DLD1 (cell line): ENCODE results near the gene ASB1.

Experiments
- in situ Hi-C: cut with HindIII; loops from 2 replicates; pipeline ENCODE4 v1.10.0; 2017; ENCODE audit warnings: low sequenced_read_pairs

Gene ASB1

DNA sequence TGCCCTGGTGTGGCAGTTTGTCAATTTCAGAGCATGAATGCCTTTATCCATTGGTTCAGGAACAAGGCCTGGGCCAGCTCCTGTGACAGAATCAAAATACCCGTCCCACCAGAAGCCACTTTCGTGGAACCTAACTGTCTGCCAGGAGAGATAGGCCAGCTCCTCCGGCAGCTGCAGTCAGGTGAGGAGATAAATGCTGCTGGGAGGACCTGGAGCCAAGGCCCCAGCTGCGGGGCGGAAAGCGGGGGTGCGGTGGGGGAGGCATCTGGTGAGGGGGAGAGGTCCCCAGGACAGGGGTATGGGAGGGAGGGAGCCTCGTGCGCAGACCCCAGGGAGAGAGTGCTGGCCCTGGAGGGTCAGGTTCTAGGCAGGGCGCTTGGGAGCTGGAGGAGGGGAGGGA is 4.4 kb upstream of the ASB1 start:
- in situ Hi-C loops: no loop called here

DNA sequence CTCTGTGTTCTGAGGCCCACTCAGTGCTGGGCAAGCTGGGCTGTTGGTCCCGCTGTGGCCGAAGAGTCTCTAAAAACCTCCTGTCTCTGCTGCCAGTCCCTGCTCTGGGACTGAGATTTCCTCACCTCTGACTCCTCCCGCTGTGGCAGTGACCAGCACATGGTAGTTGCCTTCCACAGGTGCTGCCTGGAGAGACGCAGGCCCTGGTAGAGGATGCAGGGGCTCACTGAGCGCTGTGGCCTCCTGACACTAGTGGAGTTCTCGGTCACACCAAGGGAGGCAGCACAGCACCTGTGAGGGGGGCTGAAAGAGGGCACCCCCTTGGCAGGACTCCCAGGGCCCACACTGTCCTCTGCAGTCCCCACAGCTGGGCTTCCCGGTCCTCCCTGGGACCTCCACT is 3.8 kb upstream of the ASB1 start:
- in situ Hi-C loops: no loop called here

DNA sequence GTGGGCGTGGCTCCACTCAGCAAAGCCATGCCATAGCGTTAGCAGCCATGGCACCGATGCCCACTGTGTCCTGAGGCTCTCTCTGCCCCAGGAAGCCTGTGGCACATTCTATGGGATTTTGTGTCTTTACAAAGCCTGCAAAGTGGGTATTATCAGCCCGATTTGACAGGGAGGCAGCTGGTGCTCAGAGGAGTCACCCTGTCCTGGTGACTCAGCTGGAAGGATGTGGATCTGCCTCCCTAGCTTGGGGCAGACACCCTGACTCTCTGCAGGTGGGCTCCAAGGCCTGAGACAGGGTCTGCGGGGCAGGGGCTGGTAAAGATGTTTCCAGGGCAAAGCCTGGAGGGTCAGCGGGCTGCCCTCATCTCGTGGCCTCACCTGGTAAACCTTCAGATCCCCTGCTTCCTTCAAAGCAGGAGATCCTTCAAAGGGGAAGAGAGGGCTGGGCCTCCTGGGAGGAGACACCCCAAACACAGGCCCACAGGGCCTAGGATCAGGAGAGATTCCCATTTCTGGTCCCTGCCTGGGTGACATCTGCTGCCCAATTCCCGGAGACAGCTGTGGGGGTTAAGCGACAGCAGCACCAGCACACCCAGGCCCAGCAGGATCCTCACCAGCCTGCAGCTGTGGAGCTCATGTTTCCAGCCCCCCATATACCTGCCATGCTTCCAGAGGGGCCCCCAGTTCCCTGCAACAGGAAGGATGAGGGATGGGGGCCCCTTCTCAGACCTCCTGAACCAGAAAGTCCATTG is 3.0 kb upstream of the ASB1 start:
- in situ Hi-C loops: no loop called here

DNA sequence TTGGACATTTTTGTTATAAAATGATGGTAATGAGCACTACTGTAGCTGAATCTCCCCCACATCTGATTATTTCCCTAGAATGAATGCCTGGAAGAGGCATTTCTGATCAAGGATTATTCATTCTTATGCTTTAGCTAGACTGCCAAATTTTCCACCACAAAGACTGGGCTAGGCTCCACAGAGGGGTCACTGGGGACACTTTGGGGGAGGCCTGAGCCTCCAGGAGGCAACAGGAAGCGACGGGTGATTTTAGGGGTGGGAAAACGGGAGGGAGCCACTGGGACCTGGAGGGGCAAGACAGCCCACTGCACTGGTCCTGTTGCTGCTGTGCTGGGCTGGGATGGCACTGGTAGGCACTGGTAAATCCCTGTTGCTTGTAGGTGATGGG is 2.4 kb upstream of the ASB1 start:
- in situ Hi-C loops: no loop called here

DNA sequence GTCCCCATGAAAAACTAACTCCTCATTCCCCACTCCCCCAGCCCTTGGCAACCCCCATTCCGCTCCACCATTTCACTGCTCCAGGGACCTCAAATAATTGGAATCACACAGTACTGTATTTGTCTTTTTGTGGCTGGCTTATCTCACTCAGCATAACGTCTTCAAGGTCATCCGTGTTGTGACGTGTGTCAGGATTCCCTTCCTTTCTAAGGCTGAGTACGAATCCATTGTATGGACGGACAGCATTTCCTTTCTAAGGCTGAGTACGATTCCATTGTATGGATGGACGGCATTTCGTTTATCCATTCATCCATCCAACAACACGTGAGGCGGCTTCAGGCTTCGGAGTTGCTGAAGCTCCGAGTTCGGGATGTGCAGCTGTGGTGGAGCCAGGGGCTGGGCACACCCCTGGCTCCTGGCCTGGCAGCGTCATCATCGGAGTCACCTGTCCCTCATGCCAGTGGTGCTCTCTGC is 1.2 kb upstream of the ASB1 start:
- in situ Hi-C loops: no loop called here

DNA sequence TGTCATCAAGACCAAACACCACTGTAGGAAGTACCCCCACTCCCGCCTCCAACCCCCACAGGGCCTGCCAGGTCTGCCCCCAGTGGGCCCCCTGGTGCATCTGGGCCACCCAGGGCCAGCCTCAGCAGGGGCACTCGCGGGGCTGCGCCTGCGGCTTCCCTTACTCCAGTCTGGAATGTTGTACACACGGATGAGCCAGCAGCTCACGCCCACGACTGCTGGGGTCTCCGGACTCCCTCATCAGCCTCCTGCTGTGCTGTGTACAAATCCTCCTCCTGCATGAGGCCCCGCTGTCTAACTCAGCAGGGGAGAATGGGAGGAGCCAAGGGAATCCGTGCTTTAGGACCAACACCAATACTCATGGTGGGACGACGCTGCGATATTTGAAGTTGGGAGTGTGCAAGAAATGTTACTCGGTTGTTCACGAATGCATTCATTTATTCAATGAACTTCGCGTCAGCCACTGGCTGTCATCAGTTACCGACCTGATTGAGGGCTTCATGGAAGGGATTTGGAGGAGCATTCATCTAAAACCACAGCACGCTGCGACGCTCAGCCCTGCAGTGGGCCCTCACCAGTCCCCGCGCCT is 654 bp upstream of the ASB1 start:
- in situ Hi-C loops: no loop called here

DNA sequence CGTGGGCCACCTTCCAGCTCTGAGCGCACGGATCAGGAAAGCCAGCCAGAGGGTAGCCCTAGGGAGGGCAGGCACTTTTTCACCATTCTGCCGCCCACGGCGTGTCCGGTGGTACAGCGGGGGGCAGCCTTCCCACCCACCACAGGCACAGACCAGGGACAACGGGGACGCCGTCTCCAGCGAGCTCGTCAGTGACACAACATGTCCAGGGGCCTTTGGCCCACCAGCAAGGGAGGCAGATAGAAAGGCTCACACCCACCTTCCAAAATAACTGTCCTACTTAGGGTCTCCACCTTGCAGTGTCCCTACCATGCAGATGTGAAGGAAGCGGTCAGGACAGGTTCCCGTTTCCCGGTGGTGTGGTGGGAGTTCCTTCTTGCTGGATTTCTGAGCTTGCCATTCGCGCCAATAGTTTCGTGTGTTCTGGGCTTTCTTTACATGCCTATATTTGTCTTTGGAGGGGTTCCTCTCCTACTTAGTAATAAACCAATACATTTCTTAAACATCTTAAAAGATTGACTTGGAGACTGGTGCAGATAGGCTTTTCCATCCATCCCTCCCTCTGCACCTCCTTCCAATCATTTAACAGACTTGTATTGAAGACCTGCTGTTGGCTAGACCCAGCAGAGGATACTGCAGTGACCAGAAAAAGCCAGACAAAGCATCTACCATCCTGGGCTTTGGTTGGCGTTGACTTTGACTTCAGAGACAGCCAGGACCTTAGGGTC is 872 bp downstream of the ASB1 start:
- in situ Hi-C loops: no loop called here

DNA sequence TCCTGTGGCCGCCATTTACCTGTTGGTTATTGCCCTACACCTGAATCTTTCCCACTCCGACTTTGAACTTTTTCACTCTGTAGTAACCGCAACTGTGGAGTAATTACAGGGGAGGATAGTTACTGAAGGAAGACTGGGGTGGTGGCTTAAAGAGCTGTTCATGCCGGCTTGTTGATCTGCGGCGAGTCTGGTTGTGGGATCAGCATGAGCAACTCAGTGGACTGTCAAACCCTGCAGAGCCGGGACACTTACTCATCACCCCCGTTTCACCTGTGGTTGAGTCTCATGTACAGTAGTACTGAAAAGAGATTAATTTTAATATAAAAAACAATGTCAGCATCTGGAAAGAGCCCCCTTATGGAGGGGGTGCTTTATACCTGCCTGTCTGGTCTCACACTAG is 2.1 kb downstream of the ASB1 start:
- in situ Hi-C loops: no loop called here

DNA sequence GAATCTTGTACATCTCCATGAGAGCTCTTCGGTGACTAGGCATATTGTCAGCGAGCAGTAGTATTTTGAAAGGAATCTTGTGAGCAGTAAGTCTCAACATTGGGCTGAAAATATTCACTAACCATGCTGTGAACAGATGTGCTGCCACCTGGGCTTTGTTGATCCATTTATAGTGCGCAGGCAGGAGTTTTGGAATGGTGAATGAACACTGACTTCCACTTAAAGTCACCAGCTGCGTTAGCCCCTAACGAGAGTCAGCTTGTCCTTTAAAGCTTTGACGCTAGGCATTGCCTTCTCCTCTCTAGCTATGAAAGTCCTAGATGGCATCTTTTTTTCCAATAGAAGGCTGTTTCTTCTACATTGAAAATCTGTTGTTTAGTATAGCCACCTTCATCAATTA is 4.1 kb downstream of the ASB1 start:
- in situ Hi-C loops: no loop called here

DNA sequence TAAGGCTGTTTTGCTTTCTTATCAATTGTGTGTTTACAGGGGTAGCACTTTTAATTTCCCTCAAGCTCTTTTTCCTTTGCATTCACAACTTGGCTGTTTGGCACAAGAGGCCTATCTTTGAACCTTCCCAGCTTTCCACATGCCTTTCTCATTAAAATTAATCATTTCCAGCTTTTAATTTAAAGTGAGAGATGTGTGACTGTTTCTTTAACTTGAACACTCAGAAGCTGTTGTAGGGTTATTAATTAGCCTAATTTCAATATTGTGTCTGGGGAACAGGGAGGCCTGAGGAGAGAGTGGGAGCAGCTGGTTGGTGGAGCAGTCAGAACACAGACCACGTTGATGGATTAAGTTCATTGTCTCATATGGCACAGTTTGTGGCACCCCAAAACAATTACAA is 4.7 kb downstream of the ASB1 start:
- in situ Hi-C loops: no loop called here

DNA sequence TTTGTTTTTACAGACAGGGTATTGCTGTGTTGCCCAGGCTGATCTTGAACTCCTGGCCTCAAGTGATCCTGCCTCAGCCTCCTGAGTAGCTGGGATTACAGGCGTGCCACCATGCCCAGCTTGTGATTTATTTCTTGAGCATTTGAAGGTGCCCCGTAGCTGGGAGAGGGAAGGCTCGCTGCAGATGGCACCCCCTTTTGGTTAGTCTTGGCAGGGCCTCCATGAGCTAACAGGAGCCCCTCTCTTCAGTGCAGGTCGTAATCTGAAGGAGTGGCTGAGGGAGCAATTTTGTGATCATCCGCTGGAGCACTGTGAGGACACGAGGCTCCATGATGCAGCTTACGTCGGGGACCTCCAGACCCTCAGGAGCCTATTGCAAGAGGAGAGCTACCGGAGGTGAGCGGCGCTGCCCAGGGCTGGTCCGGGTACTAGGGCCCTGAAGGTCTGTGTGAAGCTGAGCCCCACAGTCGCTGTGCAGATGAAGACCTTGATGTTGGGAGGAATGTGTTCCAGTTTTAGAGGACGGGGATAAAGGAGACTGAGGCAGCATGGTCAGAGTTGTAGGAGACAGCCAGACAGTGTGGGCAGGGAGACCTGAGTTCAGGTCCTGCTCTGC is 6.7 kb downstream of the ASB1 start:
- in situ Hi-C loops: no loop called here

DNA sequence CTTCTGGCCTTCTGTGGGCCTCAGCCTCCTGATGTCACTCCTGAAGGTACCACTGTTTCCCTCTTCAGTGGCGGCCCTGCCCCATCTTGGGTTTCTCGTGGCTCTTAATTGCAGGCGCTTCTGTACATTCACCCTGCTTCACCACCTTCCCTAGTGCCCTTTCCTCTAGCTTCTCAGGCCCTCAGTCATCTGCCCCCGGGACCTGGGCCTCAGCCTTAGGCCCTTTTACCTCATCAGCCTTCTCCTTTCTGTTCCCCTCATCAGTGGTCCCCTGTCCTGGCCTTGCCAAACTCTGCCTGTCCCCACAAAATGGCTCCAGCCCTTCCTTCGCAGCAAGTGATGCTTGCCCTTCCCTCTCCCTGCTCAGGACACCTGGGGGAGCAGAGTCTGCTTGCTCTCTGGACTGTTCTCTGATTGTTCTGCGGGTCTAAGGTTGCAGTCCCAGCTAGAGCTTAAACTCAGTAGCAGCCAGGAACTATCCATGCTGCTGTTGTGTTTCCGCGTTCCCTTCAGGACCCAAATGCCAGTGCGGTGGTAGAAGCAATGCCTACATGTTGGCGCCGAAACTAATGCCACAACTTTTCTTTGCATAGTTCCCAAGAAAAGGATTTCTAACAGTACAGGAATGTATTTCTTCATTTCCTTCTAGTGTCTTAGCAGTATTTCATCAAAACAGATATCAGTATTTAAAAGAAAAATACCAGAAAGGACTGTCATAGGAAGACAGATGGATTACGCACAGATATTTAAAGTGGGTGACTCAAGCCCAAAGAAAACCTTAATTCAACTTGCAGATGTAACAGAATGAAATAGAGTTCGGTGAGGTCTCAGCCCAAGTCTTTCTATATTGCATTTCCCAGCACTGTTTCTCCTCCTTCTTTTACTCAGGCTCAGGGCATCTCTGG is 7.5 kb downstream of the ASB1 start:
- in situ Hi-C loops: no loop called here

DNA sequence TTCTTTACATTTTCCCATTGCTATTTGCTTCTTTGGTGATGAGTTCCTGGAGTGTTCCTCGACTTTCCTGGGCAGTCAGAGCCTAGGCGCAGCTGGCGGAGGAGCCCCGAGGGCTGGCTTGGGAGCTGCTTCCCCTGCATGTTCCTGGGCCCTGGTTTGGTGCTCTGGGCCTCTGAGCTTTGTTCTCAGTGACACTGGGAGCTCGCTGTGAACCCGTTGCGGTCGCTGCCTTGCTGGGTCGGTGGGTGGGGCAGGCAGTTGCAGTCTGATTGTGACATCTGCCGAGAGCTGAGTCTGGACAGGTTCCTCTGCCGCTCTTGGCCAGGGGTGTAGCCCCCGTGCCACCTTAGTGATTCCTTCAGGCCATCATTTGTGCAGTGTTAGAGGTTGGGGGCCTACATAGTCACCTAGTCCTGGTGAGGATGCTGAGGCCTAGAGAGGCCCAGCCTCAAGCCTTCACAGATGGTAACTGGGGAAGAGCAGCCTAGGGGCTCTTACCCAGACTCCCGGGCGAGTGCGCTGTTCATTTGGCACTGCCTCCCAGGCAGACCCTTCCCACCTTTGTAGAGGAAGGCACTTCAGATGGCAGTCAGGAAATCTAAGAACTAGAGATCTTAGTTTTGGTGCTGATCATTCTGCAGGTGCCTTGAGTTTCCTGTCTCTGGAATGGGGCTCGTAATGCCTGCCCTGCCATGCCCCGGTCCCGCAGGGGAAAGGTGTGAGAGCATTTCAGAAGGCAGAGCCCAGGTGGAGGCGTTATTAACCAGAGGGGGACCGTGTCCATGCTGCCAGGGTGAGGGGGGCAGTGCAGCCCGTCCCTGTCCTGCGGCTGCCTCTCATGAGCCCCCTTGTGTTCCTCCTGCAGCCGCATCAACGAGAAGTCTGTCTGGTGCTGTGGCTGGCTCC is 8.4 kb downstream of the ASB1 start:
- in situ Hi-C loops: no loop called here

DNA sequence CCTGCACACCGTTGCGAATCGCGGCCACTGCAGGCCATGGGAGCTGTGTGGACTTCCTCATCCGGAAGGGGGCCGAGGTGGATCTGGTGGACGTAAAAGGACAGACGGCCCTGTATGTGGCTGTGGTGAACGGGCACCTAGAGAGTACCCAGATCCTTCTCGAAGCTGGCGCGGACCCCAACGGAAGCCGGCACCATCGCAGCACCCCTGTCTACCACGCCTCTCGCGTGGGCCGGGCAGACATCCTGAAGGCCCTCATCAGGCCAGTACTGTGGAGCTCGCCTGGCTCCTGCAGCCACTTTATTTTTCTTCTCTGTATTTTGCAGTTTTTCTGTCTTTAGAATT is 9.0 kb downstream of the ASB1 start:
- in situ Hi-C loops: no loop called here

DNA sequence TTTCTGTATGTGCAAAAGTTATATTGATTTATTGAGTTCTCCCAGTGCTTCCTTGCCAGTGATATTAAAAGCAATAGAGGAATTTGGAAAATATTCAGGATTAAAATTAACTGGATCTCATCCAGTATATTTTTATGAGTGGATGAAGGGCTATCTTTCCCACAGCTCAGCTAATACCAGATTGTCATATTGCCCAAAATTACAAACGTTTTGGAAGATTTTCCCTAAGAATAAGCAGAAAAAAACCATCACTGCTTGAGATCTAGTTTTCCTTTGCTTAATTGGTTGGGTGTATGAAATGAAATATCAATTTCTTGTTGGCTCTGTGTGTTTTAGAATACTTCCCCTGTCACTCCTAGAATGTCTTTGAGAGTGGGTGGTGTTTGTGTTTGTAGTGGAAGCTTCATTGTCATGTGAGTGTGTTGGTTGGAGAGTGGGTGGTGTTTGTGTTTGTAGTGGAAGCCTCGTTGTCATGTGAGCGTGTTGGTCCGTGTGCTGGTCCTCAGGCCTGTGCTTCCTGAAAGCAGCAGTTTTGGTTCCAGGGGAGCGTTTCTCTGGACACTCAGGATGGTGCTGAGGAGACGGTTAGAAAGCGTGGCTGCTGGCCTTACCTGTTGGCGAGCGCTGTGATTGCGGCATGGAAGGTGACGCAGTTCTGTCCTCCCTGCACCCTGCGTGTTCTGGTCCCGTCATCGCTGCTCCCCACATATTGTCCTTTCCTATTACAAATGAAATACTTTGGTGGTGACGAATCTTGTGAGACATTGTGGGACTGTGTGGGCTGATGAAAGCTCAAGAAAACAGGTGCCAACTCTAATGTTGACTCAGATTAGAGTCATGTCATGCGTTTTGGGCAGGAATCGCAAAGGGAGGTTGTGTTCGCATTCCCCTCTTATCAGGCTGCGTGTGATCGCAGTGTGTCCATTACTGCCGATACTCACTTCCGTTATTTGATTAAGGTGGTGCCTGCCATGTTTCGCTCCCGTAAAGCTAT is 12.4 kb downstream of the ASB1 start:
- in situ Hi-C loops: no loop called here

DNA sequence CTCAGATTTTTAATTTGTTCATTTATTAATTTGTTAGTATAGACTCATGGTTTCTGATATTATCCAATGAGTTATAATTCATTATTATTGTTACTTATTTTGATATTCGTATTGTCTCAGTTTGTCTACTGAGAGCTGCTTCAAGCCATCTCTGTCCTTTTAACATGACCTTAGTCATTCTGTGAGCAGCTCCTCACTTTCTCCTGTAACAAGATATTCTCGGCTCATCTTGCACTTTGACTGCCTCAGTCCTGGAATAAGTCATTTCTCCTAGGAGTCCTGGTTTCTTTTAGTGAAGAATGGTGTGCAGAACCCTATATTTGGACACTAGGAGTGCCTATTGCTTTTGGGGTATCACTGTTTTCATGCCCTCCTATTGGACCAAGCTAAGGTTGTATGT is 13.2 kb downstream of the ASB1 start:
- in situ Hi-C loops: no loop called here

DNA sequence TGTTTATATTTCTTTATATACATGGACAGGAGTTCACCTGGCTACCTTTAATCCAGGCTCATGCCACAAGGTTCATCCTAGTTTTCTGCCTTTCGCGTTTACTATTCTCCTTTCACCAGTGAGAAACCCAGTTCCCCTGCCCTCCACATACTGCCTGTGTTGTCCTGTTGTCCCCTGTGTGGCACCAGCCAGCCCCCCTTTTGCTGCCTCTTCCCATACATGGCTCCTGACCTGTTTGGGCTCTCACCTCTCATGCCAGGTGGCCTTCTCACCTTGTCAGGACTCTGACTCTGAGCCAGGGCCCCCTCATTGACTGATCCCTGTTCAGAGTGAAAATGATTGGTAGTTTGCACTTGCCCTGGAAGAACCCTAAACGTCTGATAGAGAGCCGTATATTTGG is 13.6 kb downstream of the ASB1 start:
- in situ Hi-C loops: no loop called here

DNA sequence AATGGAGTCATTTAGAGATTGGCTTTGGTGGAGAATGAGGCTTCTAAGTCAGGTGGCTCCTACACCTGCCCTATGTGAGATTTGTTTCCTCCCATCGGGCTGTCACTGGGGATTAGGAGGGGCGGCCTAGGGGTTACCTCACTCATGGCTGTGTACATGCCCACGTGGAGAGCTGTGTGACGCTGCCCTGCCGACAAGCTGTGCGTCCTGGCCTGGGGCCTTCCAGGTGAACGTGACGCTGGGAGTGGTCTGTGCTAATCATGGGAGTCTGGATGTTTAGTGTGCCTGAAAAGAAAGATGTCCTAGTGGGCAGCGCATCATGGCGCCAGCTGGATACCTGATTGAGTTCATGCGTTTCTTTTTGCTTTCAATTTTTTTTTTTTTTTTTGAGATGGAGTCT is 14.0 kb downstream of the ASB1 start:
- in situ Hi-C loops: no loop called here
